GM19099 (cell line): ENCODE results near the gene COA1.

ENCODE experiments used
- POLR2A ChIP-seq: IDR thresholded peaks from 3 replicates; pipeline ENCODE4 v1.6.1; 2011; ENCODE audit warnings: low read depth; ENCODE audit not compliant: insufficient read length; ENCODE audit errors: extremely low read depth

Gene COA1

DNA sequence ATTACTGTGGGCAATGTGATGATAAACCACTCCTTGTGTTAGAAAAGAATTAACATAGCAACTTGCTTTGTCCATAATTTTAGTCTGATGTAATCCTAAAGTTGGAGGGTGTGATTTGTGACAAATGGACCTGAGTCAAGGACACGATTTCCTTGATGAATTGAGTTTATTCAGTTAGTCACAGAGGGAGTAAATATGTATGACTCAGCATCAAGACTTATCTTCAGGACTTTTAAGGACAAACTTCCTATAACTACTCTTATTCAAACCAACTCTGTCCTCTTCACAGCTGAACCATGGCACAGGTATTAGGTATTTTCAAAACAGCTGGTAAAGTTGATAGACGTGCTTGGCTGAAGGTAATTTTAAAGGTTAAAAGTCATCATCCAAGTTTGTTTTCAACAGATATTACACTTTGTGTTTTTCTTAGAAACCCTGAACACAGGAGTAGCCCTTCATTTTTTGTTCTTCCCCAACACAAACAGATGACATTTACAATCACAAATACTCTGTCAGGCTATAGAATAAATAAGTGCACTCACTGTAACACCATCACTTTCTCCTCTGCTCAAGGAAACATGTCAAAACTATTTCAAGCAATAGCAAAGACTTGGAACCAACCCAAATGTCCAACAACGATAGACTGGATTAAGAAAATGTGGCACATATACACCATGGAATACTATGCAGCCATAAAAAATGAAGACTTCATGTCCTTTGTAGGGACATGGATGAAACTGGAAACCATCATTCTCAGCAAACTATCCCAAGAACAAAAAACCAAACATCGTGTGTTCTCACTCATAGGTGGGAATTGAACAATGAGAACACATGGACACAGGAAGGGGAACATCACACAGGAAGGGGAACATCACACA lies 54.5 kb downstream of the COA1 start:
- TF ChIP-seq POLR2A: no peak

DNA sequence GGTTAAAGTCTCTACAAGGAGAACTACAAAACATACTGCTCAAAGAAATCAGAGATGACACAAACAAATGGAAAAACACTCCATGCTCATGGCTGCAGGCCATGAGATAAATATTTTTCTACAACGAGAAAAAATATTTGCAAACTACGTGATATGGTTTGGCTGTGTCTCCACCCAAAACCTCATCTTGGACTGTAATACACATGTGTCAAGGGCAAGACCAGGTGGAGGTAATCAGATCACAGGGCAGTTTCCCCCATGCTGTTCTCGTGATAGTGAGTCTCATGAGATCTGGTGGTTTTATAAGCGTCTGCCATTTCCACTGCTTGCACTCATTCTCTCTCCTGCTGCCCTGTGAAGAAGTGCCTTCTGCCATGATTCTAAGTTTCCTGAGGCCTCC lies 57.8 kb downstream of the COA1 start:
- TF ChIP-seq POLR2A: no peak

DNA sequence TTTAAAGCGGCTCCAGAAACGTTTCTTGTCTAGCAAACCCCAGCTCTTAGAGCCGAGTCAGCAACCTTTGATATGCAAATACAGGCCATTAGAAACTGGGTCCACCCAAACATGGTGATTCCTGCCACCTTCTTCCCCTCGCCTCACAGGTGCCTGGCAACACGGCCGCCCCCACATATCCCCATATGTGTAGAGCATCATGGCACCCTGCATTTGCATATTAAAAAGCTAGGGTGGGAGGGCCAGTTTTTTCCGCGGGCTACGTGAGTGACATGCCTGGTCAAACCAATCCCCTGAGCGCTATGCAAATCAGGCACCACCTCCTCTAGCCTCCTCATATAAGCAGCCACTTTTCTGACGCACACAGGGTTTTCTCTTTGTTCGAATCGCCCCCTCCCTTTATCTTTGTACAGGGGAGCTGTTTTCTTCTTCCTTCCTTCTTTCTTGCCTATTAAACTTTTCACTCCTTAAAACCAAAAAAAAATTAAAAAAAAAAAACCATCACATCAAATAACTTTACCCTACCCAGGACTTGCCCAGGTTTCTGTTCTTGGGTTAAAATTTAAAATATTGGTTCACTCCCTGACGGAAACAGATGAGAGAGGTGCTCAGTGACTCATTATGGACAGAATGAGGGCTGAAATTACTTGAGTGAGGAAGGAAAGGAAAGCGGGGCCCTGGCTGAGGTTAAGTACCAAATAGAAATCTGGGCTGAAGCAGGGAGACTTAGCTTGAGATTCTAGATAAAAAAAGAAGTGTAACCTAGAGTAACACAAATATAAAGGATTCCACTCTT lies 59.8 kb downstream of the COA1 start:
- TF ChIP-seq POLR2A: no peak

DNA sequence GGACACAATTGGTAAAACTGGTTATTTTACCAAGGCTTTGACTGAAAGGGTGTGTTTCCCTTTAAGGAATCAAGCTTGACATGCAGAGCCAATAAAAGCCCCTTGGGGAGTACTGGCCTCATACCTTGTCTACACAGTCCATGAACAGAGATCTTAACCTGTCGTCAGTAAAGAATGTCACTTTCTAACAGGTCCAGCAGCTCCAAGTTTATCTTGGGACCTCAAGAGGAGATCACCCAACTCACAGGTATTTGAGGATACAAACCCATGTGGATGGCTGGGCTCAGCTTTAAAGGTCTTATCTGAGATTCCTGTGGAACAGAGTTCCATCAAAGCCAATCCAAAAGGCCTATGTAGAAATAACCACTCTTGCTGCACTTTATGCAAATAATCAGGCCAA lies 61.3 kb downstream of the COA1 start:
- TF ChIP-seq POLR2A: no peak

DNA sequence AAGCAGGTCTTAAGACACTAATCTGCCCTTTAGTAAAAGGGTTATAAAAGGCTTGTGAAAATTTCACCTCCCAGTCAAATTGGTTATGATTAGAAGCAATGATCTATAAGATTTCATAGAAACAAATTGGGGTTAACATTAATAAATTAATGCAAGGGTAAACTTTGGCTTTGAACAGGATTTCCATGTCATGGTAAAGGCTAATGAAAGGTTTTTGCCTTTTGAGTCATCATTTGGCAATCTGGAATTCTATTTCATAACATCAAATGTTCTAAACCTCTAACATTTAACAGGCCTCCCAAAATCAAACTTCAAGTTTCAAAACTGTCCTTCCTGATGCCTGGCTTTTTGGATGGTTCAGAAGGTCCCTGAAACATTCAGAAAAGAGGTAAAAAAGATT lies 62.4 kb downstream of the COA1 start:
- no peak for TF ChIP-seq POLR2A

DNA sequence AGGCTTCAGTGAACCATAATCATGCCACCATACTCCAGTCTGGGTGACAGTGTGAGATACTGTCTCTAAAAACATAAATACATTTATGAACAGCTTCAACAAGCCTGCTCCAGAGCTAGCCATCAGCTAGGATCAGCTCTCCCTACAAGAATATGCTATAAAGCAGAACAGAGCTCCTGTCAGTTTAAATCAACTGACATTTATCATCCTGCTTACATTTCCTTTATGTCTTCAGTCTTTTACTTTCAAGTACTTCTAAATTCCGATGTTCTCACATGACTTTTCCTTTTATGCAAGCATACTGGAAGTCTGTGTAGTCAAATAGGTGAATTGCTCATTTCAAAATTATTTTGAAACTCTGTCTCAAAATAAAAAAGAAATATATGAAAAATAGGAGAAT lies 64.6 kb downstream of the COA1 start:
- TF ChIP-seq POLR2A: no peak

DNA sequence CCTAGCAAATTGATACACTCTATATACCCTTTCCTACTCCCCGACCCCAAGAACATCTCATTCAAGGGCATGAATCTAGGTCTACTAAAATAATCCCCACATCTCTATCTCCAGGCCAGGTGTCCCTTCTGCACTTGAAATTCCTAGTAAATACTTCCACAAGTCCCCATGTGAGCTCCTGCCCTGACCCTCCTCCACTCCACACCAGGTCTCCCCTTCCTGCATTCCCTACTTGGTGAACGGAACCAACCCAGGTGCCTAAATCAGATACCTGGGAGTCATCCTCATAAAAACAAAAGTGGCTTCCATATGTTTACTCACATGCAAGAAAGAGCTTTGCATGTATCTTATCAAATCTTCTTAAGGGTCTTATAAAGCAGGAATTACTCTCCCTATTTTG lies 69.2 kb downstream of the COA1 start:
- TF ChIP-seq POLR2A: no peak

DNA sequence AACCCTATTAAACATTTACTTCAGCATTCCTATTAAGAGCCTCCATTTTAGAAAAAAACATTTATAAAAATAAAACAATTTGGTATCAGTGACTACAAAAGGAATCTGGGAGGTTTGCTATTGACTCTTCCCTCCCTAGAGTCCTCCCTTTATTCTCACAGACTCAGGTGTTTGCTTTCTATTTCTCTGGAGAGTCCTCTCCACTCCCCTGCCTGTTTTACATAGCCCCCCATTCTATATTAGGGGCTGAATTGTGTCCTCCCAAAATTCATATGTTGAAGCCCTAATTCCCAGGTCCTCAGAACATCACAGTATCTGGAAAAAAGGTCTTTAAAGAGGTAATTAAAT lies 69.8 kb downstream of the COA1 start:
- no peak for TF ChIP-seq POLR2A

DNA sequence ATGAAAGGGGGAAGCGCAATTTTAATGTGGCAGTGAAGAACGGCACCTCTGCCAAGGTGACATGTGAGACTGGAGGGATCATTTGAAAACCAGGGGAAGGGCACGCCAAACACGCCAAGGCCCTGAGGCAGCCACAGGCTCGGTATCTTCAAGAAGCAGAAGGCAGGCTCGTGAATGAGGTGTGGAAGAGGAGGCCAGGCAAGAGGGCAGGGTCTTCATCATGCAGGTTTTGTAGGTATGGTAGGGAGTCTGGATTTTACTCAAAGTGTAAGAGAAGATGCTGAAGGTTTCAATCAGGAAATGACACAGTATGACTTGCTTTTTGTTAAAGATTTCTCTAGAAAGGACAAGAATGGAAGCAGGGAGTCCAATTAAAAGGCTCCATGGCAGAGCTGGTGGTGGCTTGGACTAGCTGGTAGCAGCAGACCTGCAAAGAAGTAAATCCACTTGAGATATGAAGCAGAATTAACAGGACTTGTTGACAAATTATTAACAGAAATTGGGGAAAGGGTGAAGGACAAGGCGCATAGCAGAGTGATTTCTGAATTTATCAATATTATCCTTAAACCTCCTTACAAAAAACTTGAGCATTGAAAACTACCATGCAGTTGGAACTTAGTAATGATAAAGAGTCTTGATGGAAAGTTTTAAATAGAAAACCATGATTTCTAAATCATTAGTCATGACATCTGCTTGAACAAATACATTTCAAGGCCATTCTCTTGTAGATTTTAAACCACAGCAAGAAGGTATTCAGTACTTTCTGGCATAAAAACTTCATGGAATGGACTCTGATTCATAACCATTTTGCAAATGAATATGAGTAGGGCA lies 70.4 kb downstream of the COA1 start:
- TF ChIP-seq POLR2A: no peak

DNA sequence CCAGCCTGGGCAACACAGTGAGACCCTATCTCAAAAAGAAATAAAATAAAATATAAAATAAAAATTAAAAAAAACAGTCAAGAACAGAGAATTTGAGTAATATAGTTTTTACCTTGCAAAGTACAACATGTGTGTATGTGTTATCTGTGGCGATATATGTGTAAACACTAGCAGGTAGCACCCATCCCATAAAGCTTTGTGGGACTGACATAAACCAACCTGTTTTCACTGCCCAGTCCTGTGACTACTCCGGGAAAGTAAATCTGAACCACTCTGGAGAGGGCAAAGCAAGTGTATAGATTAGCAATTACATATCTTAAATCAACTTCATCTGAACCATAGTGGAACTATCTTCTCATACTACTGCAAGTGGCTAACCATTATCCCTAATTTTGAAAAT lies 72.3 kb downstream of the COA1 start:
- no peak for TF ChIP-seq POLR2A

DNA sequence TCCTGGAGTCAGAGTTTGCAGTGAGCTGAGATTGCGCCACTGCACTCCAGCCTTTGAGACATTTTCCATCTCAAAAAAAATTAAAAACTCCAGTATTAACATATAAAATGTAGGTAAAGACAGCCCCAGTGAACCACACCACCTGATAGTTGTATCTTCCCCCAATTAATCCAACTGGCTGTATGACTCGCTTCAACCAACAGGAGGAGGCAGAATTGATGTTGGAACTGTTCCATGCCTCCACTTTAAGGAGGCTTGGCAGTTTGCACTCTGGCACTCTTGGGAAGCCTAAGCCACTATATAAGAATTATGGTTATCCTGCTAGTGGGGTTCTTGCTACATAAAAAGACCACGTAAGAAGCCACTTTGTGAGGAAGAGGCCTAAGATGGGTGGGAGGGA lies 73.7 kb downstream of the COA1 start:
- TF ChIP-seq POLR2A: no peak

DNA sequence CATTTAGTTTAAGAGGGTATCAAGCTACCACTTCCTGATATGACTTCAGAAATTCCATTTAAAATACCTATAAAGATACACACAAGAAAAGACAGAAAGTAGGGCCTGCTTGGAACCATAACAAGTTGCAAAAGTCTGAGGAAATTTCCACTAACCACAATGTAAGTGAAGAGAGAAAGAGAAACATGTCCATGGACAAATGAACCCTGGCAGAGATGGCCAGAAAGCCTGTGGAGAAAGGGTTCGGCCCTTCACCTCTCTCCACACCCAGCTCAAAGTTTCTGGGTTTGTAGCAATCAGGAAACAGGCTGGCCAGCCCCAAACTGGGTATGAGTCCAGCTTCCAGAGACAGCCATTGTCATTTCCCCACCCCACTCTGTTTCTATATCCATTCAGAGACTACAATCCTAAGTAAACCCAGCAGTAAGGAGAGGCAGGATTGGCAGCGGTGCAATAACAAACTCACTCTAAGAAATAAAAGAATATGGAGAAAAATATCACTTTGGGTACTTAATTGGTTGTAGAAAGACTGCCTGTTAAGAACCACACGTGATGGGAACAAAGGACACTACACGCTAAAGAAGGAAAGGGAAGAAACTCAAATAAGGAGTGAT lies 75.3 kb downstream of the COA1 start:
- TF ChIP-seq POLR2A: no peak

DNA sequence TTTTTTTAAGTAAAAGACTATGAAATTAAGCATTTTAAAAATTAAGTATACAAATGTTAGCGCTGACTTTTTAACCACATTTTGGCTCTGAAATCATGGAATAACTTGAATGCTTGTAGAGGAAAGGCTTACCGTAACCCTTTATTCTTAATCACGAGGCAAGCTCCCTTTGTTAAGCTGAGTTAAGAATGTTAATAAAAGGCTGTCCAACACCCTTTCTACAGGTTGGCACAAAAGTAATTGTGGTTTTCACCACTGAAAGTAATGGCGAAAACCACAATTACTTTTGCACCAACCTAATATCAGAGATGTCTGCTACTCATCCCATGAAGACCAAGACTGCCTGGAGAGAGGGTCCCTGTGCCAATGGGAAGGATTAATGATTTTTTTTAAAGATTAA lies 75.9 kb downstream of the COA1 start:
- no peak for TF ChIP-seq POLR2A

DNA sequence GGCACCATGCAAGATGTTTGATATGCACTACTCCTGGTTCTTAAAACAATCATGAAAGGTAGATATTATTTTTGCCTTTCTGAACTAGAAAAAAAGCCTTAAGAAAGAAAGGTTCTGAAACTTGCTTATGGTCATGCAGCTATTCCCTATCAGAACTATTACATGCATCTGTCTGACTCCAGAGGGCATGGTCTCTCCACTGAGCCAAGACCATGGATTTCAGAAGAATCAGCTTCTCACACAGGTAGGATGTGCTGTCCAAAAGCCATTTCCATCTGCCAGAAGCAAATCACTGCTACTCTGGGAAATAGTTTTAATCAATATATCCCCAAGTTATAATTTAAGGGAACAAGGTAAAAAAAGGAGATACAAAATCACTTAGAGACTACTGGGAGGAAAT lies 77.0 kb downstream of the COA1 start:
- no peak for TF ChIP-seq POLR2A
